Esophagus squamous epithelium (tissue), 4 donors: Measurements from ENCODE around the gene ANKRD28.

Experiments
- POLR2A ChIP-seq, 4 donors: fragments of 450-650 bp; IDR thresholded peaks; one replicate each; pipeline ENCODE4 v1.6.1; 2017; ENCODE audit warnings: antibody characterized with exemption in 4 of 4, mild to moderate bottlenecking in 4 of 4, moderate library complexity in 3 of 4
- TF ChIP-seq, protein P1 (sequence below), 6 experiments: fragments of 450-650 bp in 4 of 6; fragments of 200-600 bp in 2 of 6; sonication (generic) in 2 of 6; IDR thresholded peaks; one replicate each; pipeline ENCODE4 v1.5.1; 2016 to 2019; ENCODE audit warnings: antibody characterized with exemption in 6 of 6, mild to moderate bottlenecking in 4 of 6, moderate library complexity in 4 of 6

DNA sequence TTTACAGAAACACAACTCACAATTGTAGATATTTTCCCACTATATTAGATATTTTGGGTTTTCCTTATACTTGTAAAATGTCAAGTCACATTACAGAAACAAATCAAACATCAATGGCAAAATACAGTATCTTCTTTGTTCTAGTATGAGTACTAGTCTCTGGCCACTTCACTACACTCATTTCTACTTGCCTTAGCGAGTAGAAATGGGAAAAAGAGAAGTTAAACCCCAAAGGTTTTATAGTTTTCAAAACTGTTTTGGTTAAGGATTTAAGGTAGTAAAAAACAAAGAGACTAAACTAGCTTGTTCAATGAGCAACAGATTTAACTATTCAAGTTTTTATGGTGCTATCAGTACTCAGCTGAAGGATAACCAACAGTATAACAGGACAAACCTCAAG lies 114.5 kb downstream of the ANKRD28 start:
- TF ChIP-seq, protein P1, sequence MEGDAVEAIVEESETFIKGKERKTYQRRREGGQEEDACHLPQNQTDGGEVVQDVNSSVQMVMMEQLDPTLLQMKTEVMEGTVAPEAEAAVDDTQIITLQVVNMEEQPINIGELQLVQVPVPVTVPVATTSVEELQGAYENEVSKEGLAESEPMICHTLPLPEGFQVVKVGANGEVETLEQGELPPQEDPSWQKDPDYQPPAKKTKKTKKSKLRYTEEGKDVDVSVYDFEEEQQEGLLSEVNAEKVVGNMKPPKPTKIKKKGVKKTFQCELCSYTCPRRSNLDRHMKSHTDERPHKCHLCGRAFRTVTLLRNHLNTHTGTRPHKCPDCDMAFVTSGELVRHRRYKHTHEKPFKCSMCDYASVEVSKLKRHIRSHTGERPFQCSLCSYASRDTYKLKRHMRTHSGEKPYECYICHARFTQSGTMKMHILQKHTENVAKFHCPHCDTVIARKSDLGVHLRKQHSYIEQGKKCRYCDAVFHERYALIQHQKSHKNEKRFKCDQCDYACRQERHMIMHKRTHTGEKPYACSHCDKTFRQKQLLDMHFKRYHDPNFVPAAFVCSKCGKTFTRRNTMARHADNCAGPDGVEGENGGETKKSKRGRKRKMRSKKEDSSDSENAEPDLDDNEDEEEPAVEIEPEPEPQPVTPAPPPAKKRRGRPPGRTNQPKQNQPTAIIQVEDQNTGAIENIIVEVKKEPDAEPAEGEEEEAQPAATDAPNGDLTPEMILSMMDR (IDR thresholded peaks at IDR 0.05) = no peak
- no peak for TF ChIP-seq POLR2A (IDR thresholded peaks at IDR 0.05)
